Measurements from ENCODE around the gene TLX2. TPM values are rescaled to one million over a fixed set of nuclear protein-coding genes. Genes with fewer than 3 reads are reported as not detected.

TLX2 gene
- total and polyA plus RNA-seq, 2 of the 13 experiments (the other 11 are each of a cell fraction or from before 2014, with no cell fraction given), result 0.05 to 0.20 TPM

- no peak for TF ChIP-seq SNRNP70 (IDR thresholded peaks at IDR 0.05; ENCODE audit: low read depth, low read length)
- TF ChIP-seq ZSCAN9 (CRISPR knock-in tag; IDR thresholded peaks at IDR 0.05; ENCODE audit: borderline replicate concordance), result no peak
- peak; percentile 65 for TF ChIP-seq RXRA (CRISPR knock-in tag; IDR thresholded peaks at IDR 0.05)
- no peak for TF ChIP-seq PHF5A (CRISPR knock-in tag; IDR thresholded peaks at IDR 0.05; ENCODE audit: low read depth, unreplicated experiment)
- no peak for TF ChIP-seq BRCA1 (CRISPR knock-in tag; IDR thresholded peaks at IDR 0.05)
- TF ChIP-seq THAP8 (CRISPR knock-in tag; IDR thresholded peaks at IDR 0.05; ENCODE audit: borderline replicate concordance), result no peak
- no peak for TF ChIP-seq NCOA5 (CRISPR knock-in tag; IDR thresholded peaks at IDR 0.05)
- 0 out of 2 replicates have a peak, but pooled peaks have one; percentile 26 for TF ChIP-seq WIZ (CRISPR knock-in tag; IDR thresholded peaks at IDR 0.05)
- TF ChIP-seq RBAK (CRISPR knock-in tag; IDR thresholded peaks at IDR 0.05), result no peak
- no peak for TF ChIP-seq MLLT10 (CRISPR knock-in tag; IDR thresholded peaks at IDR 0.05)
- no peak for TF ChIP-seq KLF16 (CRISPR knock-in tag; IDR thresholded peaks at IDR 0.05)
- TF ChIP-seq KDM5A (IDR thresholded peaks at IDR 0.05; ENCODE audit: borderline replicate concordance, low read length), result no peak
- peak; percentile 95 for TF ChIP-seq ZNF687 (CRISPR knock-in tag; IDR thresholded peaks at IDR 0.05)
- peak; percentile 57 for TF ChIP-seq ZNF772 (CRISPR knock-in tag; IDR thresholded peaks at IDR 0.05)
- TF ChIP-seq ZNF484 (CRISPR knock-in tag; IDR thresholded peaks at IDR 0.05; ENCODE audit: borderline replicate concordance, low read depth), result no peak
- no peak for TF ChIP-seq SOX6 (IDR thresholded peaks at IDR 0.05)
- TF ChIP-seq SOX6 (CRISPR knock-in tag; IDR thresholded peaks at IDR 0.05), result no peak
- no peak for TF ChIP-seq ZHX1 (CRISPR knock-in tag; IDR thresholded peaks at IDR 0.05; ENCODE audit: low read depth)
- peak; percentile 34; the same call in 1 of the 2 replicates for TF ChIP-seq GMEB1 (CRISPR knock-in tag; IDR thresholded peaks at IDR 0.05; ENCODE audit: borderline replicate concordance)
- no peak for TF ChIP-seq SP5 (CRISPR knock-in tag; IDR thresholded peaks at IDR 0.05; ENCODE audit: borderline replicate concordance, low read depth)
- no peak for TF ChIP-seq ZNF343 (CRISPR knock-in tag; IDR thresholded peaks at IDR 0.05)
- no peak for TF ChIP-seq NCOA2 (CRISPR knock-in tag; IDR thresholded peaks at IDR 0.05)
Observed at GRCh38 chr2:74497777-74498499, 16.3 kb upstream of the TLX2 start (continued).

All from HepG2 (cell line).